Activated naive CD4-positive, alpha-beta T cell treated with Interleukin-2 at 50 U/mL for 16 hours (primary cell): ENCODE results near the gene ZBTB4.
"Not testable (repeated sequence)": the region's sequence is repeated elsewhere in the genome, so short reads cannot be mapped to it uniquely, and the experiment has no call there.

Experiments used
- DNase-seq: peaks from one replicate; pipeline ENCODE4 v3.0.0-alpha.2; 2020

The ZBTB4 gene

DNA sequence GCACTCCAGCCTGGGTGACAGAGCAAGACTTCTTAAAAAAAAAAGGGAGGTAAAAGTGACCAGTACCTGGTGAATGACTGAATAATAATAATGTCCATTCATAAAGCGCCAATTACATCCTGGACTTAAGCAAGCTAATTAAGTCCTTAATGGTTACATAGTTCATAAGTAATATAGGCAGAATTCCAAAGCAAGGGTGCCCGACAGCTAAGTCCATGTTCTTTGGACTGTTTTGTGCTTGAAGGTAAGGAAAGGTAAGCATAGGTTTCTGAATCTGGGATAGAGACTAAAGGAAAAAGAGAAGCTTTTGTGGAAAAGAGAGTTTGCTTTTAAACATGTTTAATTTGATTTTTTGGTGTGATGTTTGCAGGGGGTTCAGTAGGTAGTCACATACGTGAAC is 14.5 kb upstream of the ZBTB4 start:
- no peak for DNase-seq

DNA sequence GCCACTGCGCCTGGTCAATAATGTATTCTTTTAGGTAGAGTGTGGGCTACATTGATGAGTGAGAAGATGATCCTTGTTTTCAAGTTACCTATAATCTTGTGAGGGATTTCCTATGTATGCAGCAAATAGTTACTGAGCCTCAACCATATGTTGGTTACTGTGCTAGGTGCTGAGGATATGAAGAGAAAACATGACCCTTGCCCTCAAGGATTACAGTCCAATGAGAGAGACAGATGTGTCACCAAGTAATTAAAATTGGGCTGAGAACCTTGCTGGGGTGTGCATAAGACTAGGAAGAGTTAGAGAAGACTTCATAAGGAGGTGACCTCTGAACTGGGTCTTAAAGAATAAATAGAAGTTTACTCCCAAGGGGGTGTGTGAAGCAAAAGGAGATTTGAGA is 12.2 kb upstream of the ZBTB4 start:
- DNase-seq = no peak

DNA sequence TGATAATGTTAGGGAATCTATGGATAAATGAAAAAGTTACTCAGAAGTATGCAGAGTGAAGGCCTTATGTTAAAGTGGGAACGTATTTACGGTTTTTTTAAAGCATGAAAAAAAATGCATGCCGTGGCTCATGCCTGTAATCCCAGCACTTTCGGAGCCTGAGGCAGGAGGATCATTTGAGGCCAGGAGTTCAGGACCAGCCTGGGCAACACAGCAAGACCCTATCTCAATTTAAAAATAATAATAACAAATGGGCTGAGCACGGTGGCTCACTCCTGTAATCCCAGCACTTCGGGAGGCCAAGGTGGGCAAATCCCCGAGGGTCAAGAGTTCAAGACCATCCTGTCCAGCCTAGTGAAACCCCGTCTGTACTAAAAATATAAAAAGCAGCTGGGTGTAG is 10.7 kb upstream of the ZBTB4 start:
- DNase-seq = no peak

DNA sequence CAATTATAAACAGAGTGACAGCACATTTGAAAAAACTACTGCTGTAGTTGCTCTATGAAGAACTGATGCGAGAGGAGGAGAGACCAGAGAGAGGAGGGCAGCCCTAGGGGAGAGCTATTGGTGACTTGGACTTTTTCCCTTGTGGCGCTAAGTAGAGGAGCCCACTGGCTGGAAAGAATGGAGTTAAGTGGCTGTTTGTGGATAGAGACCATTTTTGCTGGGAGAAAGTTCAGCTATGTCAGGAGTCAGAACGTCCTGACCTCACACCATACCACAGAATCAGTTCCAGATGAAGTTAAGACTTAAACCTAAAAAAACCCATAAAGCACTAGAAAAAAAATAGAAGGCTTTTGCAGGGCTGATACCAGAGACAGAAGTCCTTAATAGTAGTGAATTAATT is 6.8 kb upstream of the ZBTB4 start:
- no peak for DNase-seq

DNA sequence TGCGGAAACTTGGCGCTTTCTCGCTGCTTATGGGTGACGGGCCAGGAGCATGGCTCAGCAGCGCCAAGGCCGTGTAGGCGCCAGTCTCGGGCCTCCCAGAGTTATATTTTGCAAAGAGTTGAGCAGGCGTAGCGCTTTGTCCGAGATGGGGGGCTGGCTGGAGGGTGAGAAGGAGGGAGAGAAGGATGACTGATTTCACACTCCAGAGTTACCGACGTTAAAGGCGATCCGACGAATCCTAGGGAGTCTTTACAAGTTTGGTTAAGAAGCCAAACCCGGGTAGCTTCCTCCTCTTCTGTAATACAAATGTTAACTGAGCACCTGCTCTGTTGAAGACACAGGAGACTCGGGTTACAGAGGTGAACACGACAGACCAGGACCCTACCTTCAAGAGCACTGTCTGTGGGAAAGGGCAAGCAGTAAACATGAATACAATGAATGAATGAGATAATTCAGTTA is 5.5 kb upstream of the ZBTB4 start:
- no peak for DNase-seq

DNA sequence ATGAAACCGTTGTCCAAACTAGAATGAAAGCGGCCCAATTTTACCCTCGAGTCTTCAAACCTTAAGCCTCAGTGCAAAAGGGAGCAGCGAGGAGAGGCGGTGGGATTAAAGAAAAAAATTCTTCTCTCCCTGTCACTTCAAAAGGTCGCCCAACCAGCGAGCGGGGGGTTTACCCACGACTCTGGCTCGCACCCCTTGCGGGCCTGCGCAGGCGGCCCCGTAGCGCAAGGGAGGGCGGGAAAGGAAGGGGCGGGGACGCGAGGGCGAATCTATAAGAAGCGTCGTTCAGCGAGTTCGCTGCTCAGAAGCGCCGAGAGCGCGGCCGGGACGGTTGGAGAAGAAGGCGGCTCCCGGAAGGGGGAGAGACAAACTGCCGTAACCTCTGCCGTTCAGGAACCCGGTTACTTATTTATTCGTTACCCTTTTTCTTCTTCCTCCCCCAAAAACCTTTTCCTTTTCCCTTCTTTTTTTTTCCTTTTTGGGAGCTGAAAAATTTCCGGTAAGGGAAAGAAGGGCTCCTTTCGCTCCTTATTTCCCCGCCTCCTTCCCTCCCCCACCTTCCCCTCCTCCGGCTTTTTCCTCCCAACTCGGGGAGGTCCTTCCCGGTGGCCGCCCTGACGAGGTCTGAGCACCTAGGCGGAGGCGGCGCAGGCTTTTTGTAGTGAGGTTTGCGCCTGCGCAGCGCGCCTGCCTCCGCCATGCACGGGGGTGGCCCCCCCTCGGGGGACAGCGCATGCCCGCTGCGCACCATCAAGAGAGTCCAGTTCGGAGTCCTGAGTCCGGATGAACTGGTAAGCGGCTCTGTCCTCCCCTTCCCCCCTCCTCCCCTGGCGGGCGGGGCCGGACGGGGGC is 4.9 kb upstream of the ZBTB4 start, which contains the start of gene POLR2A:
TSS of gene POLR2A (plus strand) at position 300 of the 852 bp plus-strand sequence.
- DNase-seq = peak; percentile 97

DNA sequence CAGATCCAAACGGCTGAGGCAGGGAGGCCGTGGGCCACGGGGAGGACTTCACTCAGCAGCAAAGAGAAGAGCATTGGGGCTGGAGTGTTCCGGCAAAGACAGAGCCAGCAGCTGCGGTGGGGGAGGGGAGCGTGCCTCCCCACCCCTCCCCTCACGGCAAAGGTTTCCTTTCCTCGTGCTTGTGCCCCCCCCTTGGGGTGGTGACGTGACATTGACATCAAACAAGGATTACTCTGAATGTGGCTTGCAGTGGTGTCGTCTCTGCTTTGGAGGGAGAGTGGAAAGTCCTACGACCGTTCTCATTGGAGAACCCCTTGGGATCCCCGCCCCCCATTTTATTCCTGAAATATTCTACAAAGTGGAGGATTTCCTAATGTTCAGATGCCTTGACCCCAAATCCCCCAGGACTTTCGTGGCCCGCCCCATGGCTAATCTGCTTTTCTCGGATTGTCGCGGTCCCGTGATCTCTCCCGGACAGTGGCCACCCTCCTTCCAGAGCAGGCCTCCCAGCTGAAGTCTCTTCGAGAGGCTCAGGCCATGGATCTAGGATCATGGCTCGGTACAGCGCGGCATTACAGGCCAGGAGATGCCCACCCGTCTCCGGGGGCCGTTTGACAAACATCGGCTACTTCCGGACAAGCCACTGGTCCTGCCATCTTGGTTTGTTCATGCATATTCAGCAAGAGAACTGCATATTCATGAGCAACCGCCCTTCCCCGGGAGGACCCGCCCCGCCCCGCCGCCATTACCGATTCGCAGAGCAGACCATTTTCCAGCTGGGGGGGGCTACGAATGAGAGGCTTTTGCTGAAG is 4.0 kb upstream of the ZBTB4 start:
- peak; percentile 94 for DNase-seq

DNA sequence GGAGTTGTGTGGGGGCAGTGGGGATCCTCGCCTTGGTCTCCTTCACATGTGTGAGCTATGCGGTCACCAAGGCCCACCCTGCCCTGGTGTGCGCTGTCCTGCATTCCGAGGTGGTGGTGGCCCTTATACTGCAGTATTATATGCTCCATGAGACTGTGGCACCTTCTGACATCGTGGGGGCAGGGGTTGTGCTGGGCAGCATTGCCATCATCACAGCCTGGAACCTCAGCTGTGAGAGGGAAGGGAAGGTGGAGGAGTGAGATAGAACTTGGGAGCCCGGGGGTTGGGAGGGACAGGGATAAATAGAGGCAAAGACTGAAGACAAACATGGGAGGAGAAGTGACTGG is 3.3 kb upstream of the ZBTB4 start:
- DNase-seq = not testable (repeated sequence)

DNA sequence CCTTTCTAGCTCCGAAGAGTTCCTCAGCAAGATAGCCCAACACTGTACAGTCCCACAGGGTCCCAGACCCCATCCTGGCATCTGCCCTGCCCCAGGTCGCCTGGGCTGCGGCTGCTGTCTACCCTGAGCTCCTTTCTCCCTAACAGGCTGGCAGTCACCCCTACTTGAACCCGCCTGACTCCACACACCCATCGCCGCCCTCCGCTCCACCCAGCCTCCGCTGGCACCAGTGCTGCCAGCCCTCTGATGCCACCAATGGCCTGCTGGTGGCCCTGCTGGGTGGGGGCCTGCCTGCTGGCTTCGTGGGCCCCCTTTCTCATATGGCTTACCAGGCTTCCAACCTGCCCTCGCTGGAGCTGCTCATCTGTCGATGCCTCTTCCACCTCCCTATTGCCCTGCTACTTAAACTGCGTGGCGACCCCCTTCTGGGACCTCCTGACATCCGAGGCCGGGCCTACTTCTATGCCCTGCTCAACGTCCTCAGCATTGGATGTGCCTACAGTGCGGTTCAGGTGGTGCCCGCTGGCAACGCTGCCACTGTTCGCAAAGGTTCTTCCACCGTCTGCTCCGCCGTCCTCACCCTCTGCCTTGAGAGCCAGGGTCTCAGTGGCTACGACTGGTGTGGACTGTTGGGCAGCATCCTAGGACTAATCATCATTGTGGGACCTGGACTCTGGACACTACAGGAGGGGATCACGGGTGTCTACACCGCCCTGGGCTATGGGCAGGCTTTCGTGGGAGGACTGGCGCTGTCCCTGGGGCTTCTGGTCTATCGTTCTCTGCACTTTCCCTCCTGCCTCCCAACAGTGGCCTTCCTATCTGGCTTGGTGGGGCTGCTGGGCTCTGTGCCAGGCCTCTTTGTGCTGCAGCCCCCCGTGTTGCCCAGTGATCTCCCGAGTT is 2.7 kb upstream of the ZBTB4 start:
- not testable (repeated sequence) for DNase-seq

DNA sequence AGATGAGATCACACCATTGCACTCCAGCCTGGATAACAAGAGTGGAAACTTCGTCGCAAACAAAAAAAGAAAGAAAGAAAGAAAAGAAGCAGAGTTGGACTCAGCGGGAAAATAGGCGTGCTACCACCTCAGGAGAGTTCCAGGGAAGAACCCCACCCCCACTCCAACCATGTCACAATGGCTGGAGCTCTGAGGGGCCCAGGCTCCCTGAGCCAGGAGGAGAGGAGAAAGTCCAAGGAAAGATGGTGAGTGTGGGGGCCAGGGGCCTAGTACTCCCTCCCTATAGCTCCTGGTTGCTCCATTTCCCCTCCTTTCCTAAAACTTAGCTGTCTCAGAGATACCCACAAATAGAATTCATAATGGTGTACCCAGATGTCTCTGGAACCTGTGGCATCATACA is 1.8 kb upstream of the ZBTB4 start, which contains the start of gene SLC35G6:
TSS of gene SLC35G6 (plus strand) at position 172 of the 400 bp plus-strand sequence. CDS start at position 243, 71 bp downstream.
- not testable (repeated sequence) for DNase-seq

DNA sequence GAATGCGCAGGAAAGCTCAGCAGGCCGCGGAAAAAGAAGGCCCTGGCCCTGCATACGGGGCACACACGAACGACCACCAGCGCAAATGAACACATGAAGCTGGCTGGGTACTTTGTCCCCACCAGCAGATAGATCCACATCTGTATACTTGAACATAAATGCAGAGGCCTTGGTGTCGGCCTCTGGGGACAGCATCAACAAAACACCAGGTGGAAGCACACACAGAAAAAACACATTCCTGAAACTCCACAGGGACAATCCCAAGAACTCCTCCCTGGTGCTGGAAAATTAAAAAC is 606 bp upstream of the ZBTB4 start:
- no peak for DNase-seq

DNA sequence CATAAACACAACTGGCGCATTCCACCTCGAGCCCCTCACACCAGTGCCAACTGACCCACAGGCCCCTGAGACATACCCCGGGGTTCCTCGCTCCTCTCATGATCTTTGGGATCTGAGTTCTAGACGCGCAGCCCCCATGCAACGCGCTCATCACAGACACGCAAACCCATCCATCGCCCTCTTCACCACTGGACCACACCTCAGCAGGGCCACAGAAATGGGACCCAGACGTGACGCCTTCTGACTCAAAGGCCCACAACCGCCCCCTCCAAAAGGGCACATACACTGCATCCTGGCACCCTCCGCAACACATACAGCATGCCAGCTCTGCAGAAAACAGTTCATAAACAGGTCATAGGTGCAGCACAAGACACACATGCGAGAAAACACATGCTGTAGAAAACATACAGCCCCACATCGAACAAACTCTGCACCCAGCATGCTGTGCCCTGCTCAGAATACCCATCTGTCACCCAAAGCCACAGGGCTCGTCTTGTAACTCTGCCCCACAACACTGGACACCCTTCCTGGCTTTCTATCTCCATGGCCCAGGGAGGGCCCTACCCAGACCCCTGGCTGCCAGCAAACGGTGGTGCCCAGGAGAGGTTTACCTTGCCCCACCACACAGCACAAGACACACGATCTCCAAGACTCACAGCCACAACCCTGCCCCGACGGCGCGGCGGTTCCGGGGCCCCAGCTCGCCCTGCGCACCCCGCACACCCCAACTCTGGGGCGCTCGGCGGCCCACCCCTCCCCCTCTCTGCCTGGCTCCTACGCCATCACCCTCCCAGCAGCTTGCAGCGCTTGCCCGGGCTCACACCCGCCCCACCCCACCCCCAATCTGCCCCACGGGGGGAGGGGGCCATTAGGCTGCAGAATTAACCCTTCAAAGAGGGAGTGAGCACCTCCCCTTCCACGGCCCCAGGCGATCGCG is 887 bp downstream of the ZBTB4 start:
- peak; percentile 61 for DNase-seq

DNA sequence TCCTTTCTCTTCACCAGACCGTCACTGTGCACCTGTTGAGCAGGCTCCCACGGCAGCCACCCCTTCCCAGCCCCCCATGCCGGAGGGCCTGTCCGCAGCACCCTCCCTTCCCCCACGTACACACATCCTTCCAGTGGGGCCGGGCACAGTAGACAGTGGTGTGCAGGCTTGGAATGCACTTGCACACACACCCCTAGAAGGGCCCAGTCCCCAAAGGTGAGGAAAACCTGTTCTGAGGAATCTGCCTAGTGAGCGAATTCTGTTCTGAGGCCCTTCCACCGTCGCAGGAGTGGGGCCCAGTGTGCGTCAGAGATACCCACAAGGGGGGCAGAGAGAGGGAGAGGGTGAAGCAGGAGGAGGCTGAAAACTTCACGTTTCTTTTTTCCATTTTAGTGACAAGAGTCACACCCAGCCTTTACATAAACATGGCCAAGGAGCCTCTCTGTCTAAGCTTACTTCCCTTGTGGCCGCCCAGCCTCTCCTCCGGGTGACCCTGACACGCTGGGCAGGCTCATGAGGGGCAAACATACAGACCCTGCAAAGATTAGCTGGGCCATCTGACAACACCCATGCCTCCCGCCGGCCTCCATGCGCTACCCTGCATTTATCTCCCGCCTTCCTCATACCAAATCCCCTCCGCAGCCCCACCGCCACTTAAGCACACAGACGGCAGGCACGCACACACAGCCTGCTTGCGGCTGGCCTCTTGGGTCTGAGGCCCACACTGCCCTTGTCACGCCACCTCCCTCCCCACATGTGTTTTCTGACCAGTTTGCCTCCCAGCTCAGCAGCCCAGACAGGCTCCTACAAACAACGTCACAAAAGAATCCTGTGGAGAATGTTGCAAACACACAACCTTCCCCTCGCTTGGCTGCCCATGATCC is 1.8 kb downstream of the ZBTB4 start:
- no peak for DNase-seq

DNA sequence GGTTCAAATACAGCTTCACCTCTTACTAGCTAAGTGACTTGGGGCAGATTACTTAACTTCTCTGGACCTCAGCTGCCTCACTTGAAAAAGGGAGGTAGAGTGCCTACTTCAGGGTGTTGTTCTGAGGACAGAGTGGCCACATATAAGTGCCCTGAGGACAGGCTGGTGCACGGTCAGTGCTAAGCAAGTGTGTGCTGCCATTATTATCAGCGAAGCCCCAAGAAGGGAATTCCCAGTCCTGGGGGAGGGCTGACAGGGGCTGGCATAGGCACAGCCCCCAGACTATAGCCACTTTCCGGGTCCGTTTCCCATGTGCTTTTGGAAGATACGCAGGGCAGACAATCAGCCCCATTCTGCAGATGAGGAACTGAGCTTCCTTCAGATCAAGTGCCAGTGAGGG is 2.5 kb downstream of the ZBTB4 start:
- DNase-seq = no peak

DNA sequence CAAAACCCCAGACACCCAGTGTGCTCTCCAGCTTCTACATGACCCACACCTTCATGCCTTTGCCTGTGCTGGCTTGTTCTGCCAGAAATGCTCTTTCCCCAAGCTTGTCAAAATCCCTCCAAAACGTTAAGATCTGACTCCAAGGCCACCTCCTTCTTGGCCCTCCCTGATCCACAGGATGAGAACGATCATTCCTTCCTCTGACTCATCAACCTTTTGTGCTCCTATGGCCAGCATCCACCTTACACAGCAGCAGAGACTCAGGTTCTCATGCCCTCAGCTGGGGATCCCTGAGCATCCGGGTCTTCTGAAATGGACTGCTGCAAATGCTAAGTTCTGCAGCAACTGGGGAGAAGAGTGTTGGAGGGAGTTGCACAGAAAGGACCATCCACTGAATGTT is 2.9 kb downstream of the ZBTB4 start:
- DNase-seq = no peak

DNA sequence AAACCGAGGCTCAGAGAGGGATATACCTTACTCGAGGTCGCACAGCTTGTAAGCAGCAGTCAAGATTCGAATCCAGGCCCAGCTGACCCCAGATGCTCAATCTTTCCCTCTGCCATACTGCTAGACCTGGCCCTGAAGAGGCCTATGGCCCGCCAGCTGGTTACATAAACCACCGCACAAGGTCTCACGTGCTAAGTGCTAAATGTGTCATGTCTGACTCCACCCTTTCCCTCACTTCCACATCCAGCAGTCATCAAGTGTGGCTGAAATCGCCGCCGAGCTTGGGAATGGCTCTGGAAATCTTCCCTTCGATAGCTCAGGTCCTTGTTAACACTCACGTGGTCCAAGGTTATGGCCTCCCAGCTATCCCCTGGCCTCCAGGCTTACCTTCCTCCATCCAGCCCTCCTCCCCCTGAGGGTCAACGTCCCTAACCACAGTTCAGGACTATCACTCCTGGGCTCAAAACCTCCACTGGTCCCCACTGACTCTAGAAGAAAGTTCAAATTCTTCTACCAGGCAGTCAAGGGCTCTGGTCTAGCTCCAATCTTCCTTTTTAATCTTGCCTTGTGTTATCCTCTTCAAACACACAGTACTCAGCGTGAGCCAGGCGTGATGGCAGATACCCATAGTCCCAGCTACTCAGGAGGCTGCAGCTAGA is 3.5 kb downstream of the ZBTB4 start:
- no peak for DNase-seq

DNA sequence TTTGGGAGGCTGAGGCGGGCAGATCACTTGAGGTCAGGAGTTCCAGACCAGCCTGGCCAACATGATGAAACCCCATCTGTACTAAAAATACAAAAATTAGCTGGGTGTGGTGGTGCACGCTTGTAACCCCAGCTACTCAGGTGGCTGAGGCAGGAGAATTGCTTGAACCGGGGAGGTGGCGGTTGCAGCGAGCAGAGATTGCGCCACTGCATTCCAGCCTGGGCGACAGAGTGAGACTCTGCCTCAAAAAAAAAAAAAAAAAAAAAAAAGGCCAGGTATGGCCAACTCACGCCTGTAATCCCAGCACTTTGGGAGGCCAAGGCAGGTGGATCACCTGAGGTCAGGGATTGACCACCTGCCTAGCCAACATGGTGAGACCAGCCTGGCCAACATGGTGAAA is 4.7 kb downstream of the ZBTB4 start:
- DNase-seq = not testable (repeated sequence)

DNA sequence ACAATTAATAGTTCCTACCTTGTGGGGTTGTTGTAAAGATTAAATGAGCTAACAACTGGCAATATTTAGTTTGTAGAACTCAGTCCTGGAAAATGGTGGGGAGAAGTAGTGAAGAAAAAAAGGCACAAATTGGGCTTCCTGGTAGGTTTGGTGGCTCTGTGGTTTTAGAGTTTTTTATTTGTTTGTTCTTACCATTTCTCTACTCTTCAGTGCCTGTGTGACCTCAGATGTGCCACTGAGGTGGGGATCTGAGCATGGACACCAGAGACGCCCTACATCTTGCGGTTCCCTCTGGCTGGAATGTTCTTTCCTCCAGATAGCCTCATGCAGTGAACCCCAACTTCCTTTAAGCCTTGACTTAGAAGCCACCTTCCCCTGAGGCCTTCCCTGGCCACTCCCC is 7.7 kb downstream of the ZBTB4 start:
- DNase-seq = no peak

DNA sequence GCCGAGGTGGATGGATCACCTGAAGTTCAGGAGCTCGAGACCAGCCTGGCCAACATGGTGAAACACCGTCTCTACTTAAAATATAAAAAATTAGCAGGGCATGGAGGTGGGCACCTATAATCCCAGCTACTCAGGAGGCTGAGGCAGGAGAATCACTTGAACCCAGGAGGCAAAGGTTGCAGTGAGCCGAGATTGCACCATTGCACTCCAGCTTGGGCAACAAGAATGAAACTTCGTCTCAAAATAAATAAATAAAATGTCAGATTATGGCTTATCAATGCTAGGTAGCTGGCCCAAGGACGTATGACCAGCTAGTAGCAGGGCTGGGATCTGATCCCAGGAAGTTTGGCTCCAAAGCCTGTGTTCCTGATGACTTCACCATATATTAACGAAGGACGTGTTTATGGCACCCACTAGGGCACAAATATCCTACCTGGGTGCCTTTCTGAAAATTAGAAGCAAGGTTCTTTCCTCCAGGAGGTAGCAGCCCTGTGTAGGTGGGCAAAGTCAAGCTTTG is 8.9 kb downstream of the ZBTB4 start:
- not testable (repeated sequence) for DNase-seq

DNA sequence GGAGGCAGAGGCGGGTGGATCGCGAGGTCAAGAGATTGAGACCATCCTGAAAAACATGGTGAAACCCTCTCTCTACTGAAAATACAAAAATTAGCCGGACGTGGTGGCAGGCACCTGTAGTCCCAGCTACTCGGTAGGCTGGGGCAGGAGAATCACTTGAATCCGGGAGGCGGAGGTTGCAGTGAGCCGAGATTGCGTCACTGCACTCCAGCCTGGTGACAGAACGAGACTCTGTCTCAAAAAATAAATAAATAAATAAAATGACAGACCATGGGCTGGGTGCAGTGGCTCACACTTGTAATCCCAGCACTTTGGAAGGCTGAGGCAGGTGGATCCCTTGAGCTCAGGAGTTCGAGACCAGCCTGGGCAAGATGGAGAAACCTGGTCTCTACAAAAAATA is 9.6 kb downstream of the ZBTB4 start:
- not testable (repeated sequence) for DNase-seq
